Cardiac fibroblast (primary cell): Measurements from ENCODE around the gene EXOC2.

Source experiments
- DNase-seq, 2 donors: peaks; one replicate each; pipeline versions ENCODE4 v3.0.0 to v3.0.0-alpha.2; 2010; ENCODE audit warnings: low read depth in 2 of 2
- H3K4me3 ChIP-seq, 2 donors: replicated peaks in 1 of 2; 1 replicate in 1 of 2; 2 replicates in 1 of 2; pipeline ENCODE4 v1.5.1; 2011; ENCODE audit warnings: low read depth in 2 of 2, low read length in 2 of 2, mild to moderate bottlenecking in 2 of 2, moderate library complexity in 1 of 2
- CTCF ChIP-seq: IDR thresholded peaks from one replicate; pipeline ENCODE4 v1.5.1; 2011; ENCODE audit warnings: low read depth, mild to moderate bottlenecking, low read length, inconsistent platforms

EXOC2 gene

GRCh38 chr6:447381-448165, 245.4 kb downstream of the EXOC2 start:
- TF ChIP-seq CTCF, result no peak
- no peak overlapping the region for H3K4me3 ChIP-seq
- no peak for DNase-seq

GRCh38 chr6:446418-447366, 246.2 kb downstream of the EXOC2 start:
- TF ChIP-seq CTCF, result no peak
- DNase-seq, result no peak
- H3K4me3 ChIP-seq, result no peak overlapping the region

- no peak for DNase-seq
- no peak for TF ChIP-seq CTCF
- H3K4me3 ChIP-seq, result no peak overlapping the region
Observed at GRCh38 chr6:445571-446417, 247.1 kb downstream of the EXOC2 start.

- H3K4me3 ChIP-seq, result no peak overlapping the region
- no peak for DNase-seq
- no peak for TF ChIP-seq CTCF
Observed at GRCh38 chr6:444653-445275, 248.2 kb downstream of the EXOC2 start.

GRCh38 chr6:443621-444159, 249.2 kb downstream of the EXOC2 start:
- no peak overlapping the region for H3K4me3 ChIP-seq
- DNase-seq, result no peak
- no peak for TF ChIP-seq CTCF
